GM19351 (cell line): ENCODE results near the gene CADM1.

Experiments
- ATAC-seq: cut with Tn5 transposase; IDR thresholded peaks from one replicate; pipeline ENCODE4 v1.9.1; 2021; ENCODE audit warnings: mild to moderate bottlenecking, moderate library complexity; ENCODE audit not compliant: unreplicated experiment

CADM1 gene

DNA sequence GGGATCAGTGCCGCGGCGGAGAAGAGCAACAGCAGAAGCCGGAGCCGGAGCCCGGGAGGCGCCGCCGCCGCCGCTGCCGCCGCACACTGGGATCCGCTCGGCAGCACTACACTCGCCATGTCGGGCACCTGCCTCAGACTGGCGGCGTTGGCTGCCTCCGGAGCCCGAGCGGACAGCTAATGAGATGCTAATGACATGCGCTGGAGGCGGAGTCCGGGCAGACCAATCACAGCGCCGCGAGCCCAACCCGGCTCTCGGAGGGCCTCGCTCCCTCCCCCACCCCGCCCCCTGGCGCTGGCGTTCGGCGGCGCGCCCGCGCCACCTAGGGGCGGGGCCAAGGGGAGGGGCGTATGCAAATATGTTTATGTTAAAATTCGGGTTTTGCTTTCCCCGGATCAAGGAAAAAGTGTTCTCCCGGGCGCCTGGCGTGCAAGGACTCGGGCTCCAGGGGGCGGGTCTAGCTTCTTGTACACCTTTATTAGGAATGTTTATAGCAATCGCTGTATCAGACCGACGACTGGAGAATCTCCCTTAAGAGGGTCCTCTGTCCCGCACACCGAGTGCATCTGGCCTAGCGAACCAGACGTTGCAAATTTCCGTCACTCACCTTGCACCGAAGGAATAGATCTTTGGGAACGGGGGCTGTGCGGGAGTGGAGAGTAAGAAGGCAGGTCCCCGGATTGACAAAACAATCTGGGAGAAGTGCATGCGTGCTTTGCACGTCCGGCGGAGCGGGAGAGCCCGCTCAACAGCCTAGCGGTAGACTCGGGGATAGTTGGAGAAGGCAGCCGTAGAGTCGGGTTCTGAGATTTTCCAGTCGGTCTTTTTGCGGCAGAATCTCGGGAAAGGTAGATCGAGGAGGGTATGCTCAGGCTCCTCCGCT is at the start of gene CADM1:
CADM1 (minus strand) TSS at position 140 of the 883 bp plus-strand sequence.
- no peak for ATAC-seq

DNA sequence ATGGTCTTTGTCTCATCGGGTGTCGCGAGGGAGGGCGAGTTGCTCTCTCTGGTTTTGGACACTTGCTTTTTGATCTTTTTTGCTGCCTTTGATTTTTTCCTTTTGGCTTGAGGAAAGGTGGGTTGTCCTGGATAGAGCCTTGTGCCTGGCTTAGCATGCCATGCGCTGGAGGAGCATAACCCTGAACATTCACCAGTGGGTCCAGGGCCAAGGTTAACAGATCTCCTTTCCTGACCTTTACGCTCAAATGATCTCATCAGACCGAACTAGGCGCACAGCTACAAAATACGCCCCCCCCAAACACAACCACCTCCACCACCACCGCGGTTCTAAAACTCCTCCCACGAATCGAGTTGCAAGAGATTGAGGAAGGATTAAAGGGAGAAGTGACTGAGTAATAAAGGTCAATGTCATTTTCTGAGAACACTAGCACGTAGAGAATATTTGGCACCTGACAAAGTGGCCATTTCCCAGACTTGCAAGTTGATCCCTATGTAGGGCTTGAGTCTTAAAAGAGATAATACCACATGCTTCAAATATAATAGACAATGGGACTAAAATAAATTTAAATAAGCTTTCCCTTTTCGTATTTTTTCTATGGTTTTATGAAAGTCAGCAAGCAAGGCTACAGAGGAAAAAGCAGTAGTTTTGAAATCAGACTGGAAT is 48.7 kb upstream of the CADM1 start:
- ATAC-seq = no peak

DNA sequence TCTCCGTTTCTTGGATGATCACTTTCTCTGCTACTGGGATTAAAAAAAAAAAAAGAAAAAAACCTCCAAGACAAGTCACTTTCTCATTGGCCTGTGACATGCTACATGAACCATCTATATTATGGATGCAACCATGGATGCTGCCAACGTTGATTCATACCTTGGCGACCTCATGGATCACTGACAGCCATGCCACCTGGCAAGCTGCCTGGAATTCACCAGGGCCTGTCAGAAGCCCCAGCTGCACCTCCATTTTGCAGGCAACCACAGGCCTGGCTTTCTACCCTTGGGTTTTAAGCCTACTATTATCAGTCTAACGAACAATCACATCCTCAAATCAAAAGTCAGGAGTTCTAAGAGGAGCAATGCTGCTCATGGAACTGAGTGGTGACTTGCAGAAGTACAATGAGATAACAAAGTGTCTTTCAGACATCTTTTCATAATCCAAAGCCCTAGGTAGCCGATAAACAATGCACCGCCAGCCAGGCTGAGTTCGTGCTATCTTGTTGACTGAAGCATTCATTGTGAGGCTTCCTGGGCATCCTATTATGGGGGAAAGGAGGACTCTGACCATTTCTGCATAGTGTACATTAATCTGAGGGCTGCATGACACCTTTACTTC is 48.0 kb upstream of the CADM1 start:
- no peak for ATAC-seq

DNA sequence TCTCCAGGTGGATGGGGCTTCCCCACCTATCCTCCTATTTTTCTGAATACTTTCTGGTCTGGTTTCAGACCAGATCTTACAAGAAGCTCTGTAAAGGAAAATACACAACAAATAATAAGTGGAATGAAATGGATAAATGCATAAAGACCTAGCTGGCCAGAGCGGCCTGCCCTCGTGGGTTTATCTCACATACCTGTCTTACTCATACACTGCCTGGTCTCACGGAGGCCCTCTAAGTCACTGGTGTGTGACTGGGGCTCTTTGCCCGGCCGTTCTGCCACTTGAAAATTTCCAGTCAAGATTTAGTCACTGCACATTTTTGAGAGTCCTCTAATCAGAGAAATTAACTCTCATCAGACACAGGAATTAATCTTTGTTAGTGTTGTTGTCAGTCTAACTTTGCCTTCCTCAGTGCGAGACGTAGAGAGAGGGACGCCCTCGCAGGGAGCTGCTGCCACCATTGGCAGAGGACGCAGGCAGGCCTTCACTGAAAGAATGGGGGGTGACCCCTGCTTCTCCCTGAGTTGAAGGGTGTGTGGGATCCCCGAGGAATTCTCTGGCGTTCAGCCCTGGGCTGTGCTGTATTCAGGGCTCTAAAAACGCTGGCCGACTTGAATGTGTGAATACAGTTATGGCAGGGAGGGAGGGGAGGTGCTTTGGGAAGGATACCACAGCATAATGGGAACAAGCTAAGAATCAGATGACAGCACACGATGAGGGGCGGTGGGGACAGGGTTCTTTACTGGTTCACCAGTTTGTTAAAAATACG is 46.3 kb upstream of the CADM1 start:
- no peak for ATAC-seq

DNA sequence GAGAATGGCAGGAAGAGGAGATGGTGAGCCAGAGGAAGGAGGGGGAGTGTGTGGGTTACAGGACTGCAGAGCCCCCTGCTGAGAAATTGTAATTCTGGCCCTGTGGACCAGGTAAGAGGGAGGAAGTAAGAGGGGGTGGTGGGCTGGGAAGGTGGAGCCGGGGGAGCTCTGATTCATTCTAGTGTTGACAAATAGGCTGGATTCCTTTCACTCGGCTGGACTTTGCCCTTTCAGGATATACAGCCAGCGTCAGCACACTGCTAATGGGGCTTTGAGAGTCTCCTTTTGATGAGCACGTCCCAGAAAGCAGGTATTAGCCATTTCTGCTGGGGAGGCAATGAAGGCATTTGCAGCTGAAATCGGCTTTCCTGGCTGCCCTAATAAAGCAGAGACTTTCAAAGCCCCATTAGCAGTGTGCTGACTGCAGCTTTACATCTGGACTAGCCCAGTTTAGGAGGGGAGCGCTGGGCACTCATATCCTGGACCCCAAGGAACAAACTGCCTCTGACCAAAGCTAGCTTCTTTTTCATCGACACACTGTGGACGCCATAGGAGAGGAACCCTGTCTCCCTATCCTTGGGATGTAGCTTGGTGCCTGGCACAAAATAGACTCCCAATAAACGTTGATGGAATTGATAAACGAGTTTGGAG is 44.8 kb upstream of the CADM1 start:
- ATAC-seq = no peak

DNA sequence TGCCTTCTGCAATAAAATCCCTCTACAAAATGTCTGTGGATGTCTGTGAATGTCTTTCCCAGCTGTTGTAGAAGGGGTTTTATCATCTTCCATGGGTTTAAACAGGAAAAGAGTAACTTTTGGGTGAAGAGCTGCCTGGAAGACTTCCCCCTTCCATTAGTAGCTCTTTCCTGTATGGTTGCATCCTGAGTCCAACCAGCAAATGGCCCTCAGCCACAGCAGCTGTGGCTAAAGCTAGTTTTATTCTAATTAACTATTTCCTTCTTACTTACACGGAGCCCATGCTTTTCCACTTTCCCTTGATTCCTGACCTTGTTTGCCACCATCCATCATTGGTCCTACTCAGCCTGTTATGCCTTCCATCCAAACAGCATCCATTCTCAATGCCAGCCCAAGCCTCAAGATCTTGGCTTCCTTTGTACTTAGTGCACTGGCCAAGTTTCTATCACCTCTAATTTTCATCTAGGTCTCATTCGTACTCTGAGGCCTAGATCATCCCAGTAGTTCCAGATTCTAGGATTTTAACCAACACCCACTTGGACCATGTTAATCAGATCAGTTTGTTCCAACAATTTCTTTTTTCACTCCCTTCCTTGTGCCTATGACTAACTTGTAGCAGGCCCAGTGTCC is 41.5 kb upstream of the CADM1 start:
- ATAC-seq = no peak

DNA sequence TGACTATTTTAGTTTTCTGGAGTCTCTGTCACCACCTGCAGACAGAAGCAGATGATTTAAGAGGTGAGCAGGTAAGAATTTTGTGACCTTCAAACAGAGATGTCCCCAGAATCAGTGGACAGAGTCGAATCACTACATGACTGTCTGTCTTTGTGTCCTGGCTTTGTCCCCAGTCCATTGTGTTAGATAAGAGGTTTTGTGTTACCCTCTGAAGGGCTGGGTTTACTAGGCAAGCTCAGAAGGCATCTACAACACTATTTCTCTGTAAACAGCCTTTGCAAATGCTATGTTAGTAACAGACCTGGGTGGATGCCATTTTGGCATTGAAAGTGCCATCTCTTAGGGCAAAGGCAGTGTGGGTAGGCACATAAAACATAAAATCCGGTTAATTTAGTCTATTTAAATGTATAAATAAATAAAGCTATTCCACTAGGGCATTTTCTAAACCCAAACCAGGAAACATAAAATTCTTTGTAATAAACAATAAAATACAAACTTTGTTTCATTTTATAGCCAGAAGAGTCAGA is 40.3 kb upstream of the CADM1 start:
- ATAC-seq = no peak

DNA sequence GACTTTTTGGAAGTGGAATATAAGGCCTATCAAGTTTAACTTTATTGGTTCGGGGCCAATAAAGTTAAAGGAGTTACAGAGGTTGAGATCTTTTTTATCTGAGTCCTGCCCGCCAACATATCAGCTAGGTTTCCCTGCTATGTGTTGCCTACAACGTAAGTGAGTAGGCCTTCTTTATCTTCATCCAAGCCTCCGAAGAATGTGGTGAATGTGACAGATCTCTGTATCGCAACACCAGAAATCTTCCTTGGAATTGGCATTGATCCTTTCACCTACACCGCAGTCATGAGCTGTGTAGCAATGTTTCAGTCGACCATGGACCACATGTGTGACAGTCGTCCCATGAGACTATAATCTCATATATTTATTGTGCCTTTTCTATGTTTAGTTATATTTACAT is 37.3 kb upstream of the CADM1 start:
- no peak for ATAC-seq

DNA sequence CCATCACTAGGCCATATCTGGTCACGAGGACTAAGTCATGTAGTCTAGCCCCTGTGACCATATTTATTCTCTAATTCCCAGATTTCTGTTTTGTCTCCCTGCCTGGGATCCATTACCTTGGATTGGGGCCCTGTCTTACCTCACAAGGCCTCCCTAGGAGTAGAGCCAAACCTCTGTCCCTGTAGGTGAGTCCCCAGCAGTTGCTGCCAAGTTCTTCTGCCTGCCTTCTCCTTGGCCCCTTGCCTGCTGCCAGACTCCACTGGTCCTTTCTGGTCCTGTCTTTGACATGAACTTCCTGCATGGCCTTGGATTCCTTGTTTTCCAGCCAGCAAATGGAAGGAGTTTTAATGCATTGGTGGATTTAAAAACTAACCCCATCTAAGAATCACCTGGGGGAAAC is 35.6 kb upstream of the CADM1 start:
- no peak for ATAC-seq

DNA sequence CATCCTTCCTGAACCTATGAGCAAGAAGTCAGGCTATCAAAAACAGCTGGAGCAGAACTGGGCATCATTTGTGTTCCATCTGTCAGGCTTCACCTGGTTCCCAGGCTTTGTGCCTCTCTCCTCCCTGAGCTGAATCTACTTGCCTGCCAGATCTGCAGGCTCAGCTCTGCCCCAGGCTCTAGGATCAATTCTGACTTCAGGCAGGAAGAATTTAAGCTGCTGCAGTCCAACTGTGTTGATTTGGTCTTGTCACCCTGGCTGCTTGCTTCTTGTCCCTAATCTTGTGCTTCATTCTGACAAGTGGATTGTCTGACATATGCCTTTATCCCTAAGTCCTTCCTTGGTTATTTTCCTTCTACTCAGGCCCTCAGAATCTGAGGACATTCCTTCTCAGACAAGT is 31.6 kb upstream of the CADM1 start:
- no peak for ATAC-seq

DNA sequence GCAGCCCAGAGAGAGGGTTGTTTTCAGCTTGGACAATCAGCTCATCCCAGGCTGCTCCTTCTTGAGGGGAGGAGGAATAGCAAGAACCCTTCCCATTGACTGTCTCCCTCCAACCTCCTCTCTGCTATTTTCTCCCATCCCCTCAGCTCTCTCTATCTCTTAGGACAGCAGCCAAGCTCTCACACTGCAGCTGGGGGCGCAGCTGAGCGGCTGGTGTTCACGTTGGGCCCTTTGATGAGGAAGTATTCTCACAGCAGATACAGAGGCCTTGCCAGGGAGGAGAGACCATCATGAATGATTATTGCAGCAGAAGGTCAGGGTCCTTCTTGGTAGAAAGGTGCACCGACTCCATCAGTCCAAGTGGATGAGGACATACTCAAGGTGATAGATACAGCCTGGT is 26.5 kb upstream of the CADM1 start:
- no peak for ATAC-seq

DNA sequence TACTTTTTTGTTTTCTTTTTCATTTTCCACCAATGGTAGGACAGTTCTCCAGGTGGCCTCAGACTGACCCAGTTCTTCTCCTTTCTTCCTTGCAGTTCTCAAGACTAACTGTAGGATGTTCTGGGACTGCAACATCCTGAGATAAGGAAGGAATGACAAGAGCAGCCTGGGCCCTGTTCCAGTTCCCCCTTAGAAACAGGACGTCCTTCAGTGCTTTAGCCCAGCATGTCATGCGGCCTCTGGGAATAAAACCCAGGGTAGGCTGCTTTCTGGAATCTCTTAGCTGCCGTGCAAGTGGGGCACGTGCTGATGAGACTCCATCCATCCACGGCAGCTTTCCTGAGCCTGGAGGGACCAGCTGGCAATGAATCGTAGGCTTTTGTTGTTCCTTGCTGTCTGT is 24.0 kb upstream of the CADM1 start:
- no peak for ATAC-seq

DNA sequence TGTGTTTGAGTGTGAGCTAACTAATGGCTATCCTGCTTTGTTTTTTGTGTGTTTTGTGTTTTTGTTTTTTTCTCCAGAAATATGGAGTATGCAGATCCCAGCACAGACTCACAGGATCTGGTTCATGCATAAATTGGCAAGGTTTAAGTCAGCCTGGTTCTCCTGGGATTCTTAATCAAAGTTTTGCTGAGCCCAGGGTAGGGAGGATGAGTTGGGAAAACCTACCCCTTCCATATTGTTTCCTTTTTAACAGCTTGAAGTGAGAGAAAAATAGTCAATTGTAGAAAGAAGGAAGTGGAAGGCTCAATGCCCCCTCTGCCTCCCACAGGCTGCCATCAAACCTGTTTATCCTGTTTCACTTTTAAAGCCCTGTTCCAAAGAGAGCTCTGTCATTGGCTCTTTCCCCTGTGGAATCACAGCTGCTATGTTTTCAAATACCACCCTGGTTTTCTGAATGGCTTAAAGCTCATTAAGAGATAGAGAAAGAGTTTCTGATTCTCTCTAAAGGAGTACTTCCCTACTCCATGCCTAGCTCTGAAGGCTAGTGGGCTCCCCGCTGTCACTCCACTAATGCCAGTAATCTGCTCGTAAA is 23.4 kb upstream of the CADM1 start:
- no peak for ATAC-seq

DNA sequence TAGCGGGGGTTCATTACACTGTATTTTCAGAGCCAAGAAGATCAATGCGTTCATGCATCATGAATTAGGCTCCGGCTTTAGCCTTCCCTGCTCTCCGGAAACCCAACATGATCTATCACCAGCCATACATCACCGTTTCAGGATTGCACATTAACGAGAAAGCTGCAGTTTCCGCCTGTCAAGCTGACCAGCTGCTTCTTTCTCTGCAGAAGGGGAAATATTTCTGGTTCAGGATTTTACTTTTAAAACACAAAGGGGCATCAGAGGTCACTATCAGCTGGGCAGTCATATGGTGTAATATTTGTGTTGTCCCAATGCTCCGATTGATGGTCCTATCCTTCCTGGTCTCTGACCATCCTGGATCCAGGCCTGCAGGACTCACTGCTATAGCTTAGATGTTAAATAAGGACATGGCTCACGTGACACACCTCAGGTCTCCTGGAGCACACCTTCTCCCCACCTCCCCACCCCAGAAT is 21.4 kb upstream of the CADM1 start:
- ATAC-seq = no peak

DNA sequence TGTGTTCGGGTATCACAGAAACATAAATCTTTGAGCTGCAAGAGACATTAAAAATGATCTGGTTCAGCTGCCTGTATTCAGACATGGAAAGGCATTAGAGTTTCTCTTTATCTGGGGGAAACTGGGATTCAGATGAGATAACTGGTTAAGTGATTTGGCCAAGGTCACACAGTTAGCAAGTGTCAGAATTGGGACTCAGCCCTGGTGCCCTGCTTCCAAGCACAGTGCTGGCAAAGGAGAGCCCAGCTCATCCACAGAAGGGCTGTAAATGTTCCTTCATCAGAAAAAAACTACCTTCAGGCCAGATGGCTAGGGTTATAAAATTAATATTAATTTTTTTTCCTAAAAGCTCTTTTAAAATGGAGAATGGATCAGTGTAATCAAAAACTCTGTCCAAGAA is 20.4 kb upstream of the CADM1 start:
- no peak for ATAC-seq

DNA sequence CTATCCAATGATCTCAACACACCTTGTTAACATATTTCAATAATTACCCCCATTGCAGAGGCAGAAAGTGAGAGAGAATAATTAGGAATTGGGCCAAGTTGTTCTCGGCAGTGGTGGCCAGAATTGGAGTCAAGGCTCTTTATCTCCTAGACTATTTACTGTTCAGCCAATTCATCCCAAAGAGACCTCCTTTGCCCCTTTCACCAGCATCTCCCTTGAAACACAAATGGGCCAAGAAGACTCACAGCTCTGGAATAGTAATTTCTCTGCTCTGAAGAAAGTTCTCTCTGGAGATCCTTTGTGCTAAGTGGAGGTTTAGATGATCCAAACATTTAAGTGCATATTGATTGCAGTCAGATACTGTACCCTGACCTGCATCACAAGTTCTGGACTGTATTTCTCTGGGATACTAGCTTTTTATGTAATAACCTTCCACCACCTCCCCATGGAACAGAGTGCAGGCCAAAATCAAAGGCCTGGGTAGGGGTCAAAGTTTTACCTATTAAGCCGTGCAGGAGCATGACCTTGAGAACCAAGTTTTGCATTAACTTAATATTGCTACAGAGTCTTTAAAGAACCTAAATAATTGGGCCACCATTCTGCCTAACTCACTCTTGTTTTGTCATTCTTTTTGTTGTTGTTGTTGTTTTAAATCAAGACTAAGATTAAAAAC is 19.6 kb upstream of the CADM1 start:
- ATAC-seq = no peak

DNA sequence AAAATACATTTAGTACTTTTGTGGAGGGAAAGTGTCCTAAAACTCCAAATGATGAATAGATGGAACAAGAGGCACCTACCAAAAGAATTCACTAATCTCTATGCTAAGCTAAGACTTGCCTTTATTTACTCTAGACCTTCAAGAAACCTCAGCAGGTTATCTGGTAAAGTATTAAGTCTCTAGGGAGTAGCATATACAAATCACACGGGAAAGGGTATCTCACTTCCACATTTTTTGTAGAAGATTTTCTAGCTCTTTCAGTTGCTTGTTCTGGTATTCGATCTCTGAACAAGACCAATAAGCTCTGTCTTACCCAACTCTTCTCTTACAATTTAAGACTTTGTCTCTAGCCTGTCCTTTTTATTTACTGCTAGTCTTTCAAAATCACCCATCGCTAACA is 18.1 kb upstream of the CADM1 start:
- no peak for ATAC-seq

DNA sequence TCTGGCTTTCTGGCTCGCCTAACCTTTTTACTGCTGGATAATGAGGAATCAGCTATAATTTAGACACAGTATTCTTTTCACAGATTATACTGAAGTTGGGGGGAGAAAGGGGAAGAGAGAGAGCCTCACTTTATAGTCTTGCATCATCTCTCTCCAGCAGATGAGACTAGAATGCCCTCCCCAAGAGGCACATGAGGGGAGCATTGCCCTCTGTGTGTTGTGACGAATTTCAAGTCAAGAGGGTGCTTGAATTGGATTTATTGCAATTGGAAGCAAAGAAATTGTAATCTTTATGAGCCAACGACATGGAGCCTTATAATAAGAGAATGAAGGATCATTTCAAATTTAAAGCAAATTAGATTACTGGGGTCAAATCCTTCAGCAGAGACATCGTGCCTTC is 17.6 kb upstream of the CADM1 start:
- no peak for ATAC-seq
